Eye (tissue), 1 donor: ENCODE measurements around the gene VPS13C.
A peak's percentile ranks its signal among the peaks of the same experiment; 100 is the strongest.
"Not testable (repeated sequence)": the region's sequence is repeated elsewhere in the genome, so short reads cannot be mapped to it uniquely, and the experiment has no call there.

Experiments used
- DNase-seq: peaks from one replicate; pipeline ENCODE4 v3.0.0-alpha.2; 2015

VPS13C gene

DNA sequence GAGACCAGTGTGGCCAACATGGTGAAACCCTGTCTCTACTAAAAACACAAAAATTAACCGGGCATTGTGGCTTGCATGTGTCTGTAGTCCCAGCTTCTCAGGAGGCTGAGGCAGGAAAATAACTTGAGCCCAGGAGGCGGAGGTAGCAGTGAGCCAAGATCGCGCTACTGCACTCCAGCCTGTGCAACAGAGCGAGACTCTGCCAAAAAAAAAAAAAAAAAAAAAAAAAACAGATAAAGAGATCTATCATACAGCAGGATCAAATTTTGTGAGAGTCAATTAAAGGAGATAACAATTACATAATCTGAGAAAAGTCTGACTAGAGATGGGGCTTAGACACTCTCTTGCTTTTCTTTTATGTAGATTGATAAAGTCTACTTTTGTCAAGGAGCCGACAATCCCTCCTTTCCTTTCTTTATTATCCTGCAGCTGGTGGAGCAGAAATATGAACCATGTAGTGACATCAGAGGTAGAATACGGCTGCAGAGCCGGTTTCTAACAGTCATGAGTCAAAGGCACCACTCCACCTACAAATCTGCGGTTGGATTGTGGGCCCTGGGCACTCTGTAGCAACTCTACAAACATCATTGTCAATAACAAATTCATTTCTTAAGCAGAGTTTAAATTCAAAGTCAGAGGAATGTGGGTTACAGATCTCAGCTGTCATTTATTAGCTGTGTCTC, 15.5 kb upstream of the VPS13C start:
- DNase-seq: peak; percentile 40

DNA sequence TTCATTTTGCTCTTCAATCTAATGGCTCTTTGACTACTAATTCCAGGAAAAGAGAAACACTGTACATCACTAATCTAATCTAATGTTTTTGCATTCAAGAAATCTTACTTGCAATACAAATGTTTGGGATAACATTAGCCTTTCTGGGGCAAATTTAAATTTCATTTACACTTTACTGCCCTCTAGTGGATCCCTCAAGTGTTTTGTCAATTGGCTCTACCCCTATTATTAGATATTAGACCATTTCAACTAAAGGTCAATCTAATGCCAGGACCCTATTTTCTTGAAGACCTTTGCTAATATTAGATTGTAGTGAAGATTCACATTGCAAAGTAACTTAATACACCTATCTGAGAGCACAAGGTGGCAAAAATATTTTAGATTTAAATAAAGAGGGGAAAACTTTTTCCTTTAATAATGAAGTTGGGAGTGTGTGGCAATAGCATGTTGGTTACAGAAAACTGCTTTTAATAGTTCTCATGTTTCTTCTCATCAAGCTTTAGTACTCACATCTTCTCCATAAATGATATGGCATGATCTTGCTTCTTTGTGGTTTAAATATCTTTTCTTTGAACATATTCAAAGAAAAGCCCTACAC, 11.6 kb upstream of the VPS13C start:
- DNase-seq: peak; percentile 62

DNA sequence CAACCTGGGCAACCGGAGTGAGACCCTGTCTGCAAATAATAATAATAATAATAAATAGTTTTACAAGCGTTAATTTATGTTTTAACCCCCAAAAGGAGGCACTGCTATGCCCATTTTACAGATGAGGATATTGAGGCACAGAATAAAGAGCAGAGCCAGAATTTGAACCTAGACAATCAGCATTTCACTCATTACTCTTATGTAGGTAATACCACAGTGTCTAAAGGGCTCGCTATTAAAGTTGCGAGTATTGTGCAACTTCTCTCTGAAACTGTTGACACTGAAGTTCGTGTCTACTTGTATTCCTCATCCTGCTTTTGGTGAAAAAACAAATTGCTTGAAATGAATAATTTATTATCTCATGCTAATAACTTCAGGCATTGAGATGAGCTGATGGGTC, 9.3 kb upstream of the VPS13C start:
- no peak for DNase-seq

DNA sequence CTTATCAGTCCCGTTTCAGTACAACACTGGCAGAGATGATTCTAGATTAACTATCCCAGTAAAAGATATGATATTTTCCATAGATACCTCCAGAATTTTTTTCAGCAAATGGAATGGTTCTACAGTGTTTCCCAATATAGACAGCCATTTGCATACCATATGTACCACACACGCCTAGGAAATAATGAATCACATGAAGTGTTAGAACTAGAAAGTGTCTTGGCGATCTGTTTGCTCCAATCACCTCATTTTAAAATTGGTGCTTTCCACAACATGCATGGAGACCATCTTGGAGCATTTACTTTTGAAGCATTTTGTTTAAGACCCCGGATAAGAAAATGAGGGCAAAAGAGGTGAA, 8.5 kb upstream of the VPS13C start:
- DNase-seq: no peak

DNA sequence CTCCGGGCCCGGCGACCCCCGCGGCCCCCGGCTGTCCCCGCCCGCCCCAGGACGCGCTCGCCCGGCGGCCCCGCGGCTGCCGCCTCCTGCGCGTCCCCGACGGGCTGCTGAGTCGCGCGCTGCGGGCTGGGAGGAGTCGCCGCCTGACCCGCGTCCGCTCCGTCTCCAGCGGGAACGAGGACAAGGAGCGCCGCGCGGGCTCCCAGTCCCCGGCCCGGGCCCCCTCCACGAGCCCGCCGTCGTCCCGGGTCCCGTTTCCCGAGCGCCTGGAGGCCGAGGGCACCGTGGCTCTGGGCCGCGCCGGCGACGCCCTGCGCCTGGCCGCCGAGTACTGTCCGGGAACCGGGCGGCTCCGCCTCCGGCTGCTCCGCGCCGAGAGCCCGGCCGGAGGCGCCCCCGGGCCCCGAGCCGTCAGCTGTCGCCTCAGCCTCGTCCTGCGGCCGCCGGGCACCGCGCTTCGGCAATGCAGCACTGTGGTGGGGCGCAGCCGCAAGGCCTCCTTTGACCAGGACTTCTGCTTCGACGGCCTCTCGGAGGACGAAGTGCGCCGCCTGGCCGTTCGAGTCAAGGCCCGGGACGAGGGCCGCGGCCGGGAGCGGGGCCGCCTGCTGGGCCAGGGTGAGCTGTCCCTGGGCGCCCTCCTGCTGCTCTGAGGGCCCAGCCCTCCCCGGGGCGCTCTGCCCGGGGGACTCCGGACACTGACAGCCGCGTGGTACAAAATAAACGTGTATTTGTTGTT, 8.0 kb upstream of the VPS13C start:
- peak; percentile 54 for DNase-seq

DNA sequence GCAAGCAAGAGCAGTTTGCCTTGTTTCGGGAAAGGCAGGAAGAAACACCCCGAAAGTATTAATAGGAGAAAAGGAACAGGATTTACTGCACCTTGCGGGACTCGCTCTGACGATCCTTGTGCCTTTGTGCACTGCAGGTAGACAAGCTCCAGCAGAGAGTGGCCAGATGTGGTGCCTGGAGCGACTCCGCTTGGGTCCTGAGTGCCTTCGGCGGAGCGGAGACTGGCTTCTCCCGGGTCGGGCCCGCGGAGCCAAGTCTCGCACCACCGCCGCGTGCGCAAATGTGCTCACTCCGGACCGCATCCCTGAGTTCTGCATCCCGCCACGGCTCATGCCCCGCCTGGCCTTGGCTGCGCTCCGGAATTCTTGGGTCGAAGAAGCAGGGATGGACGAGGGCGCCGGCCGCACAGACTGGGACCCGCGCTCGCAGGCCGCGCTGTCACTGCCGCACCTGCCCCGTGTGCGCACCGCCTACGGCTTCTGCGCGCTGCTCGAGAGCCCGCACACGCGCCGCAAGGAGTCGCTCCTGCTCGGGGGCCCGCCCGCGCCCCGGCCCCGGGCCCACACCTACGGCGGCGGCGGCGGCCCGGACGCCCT, 7.3 kb upstream of the VPS13C start:
- peak; percentile 71 for DNase-seq

- DNase-seq: peak; percentile 85
These were observed 6.6 kb upstream of the VPS13C start, which contains the start of gene C2CD4A for GRCh38 chr15:62066663-62067447. TSS of gene C2CD4A (plus strand) at chr15:62066977. CDS start at chr15:62067614, 637 bp downstream.

- no peak for DNase-seq
These were observed 3.8 kb upstream of the VPS13C start for GRCh38 chr15:62063825-62064635.

- DNase-seq: no peak
These were observed 641 bp upstream of the VPS13C start for GRCh38 chr15:62060896-62061280.

GRCh38 chr15:62059816-62060112, 483 bp downstream of the VPS13C start:
- DNase-seq: peak; percentile 88

DNA sequence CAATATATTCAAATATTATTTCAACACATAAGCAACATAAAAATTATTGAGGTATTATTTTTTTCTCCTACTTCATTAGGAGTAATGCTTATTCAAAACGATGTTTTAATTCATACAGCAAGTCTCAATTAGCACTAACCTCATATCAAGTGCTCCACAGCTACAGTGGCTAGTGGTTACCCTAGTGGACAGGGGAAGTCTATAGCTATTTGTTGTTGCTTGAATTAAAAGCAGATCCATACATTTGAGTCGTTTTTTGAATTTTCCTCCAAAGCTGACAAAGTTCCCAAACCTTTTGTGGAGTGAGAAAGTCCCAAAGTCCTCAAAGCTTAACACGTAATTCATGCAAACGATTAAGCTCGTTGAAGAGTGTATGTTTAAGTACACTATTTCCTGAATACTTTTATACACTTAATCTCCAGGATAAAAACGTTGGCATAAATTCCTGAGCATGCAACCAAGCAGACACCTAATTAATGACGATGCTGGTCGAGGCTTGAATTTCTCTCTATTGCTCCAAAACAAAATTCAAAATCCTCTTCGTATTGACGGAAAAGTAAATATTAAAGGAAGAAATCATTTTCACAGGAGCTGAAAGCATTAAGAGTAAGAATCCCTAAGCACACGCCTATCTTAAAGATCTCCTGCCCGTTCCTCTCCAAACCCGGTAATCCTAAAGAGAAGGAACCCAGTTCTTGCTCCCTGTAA, 985 bp downstream of the VPS13C start:
- DNase-seq: no peak

DNA sequence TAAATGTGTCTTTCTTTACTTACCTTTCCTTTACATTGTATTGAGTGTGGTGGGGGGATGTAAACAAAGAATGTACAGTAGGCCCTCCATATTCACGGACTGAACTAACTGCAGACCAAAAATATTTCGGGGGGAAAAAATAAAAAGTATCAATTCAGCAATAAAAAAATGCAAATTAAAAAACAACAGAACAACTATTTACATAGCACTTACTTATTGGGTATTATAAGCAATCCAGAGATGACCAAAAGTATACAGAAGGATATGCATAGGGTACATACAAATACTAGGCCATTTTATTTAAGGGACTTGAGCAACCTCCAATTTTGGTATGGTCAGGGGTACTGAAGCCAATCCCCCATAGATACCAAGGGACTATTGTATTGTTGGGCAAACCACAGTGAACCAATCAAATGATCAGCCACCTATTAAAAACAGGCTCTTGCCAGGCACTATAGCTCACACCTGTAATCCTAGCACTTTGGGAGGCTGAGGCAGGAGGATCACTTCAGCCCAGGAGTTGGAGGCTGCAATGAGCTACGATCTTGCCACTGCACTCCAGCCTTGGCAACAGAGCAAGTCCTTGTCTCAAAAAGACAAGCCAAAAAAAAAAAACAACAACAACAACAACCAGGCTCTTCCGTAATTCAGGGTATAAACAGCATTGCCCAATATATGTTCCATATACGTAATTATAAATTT, 1.8 kb downstream of the VPS13C start:
- no peak for DNase-seq

- no peak for DNase-seq
These were observed 2.8 kb downstream of the VPS13C start for GRCh38 chr15:62057341-62057980.

GRCh38 chr15:62054979-62055378, 5.3 kb downstream of the VPS13C start:
- no peak for DNase-seq

DNA sequence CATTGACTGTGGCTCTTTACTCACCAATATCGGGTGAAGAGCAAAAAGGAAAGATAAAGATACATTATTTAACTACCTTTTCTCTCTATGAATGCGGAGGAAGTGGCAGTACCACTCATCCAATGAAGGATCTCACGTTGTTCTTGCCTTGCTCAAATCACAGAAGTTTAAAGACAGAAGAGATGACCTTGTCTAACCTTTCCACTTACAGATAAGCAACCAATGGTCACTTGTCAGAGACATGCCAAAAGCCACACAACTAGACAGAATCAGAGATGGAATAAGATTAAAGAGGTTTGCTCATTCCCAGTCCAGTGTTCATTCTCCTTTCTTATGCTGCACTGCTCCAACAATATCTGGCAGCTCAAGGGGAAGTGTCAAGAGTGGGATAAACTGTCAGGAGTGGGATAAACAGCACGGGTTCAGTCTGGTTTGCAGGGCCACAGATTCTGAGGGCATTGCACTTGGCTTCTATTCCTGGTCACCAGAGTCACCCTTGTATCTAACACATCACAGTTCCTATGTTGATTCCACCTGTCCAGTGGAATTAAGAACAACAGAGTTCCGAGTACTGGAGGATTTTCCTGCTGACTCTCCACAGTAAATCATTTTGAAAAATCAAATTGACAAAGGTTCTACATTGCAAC, 6.7 kb downstream of the VPS13C start:
- DNase-seq: no peak

DNA sequence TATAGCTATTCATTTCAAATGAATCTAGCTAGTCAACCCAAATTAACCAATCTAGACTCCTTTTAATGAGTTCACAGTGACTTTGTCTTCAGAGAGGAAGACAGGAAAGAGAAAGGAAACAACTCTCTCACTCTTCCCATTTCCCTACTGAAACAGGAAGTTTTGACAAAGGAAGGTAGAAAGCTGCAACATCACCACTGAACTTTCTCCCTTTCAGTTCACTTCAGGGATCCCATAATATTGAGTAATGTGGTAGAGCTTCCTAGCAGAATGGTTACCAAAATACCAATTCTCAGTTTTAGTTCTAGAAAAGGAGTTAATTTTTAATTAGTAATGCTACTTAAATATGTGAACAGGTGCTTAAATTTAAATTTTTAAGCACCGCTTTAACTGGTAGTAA, 7.5 kb downstream of the VPS13C start:
- DNase-seq: no peak

DNA sequence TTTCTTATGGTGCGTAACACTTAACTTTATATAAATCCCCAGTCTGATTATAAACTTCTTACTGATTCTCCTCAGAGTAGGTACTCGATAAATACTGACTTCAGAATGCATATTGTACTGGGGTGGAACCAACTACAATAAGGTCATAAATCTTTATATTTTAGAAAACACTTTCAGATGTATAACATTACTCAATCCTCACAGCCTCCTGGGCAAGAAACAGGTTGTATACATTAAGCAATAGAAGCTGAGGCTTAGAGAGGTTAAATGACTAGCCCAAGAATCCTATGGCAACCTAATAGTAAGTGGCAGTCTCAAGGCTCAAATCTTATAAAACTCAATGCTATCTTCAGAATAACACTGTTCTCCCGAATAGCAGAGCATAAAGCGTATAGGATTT, 9.1 kb downstream of the VPS13C start:
- no peak for DNase-seq

- no peak for DNase-seq
These were observed 10.1 kb downstream of the VPS13C start for GRCh38 chr15:62050115-62050514.

GRCh38 chr15:62048254-62048653, 12.0 kb downstream of the VPS13C start:
- DNase-seq: not testable (repeated sequence)

- DNase-seq: no peak
These were observed 12.9 kb downstream of the VPS13C start for GRCh38 chr15:62047282-62047827.
